Mucosa of rectum (tissue), 2 donors: ENCODE results near the gene IRF8.
A peak's percentile ranks its signal among the peaks of the same experiment; 100 is the strongest.

Experiments
- H3K27ac ChIP-seq, 2 donors: one replicate each; pipeline ENCODE4 v1.7.0; 2013; ENCODE audit warnings: inconsistent platforms in 2 of 2, low read depth in 2 of 2, low read length in 2 of 2
- H3K27me3 ChIP-seq, 2 donors: one replicate each; pipeline ENCODE4 v1.7.0; 2013; ENCODE audit warnings: low read length in 2 of 2; ENCODE audit not compliant: control insufficient read depth in 2 of 2, insufficient read depth in 2 of 2
- H3K36me3 ChIP-seq, 2 donors: one replicate each; pipeline ENCODE4 v1.7.0; 2013; ENCODE audit warnings: low read length in 2 of 2; ENCODE audit not compliant: control insufficient read depth in 2 of 2, insufficient read depth in 2 of 2
- H3K4me1 ChIP-seq, 2 donors: one replicate each; pipeline ENCODE4 v1.7.0; 2013; ENCODE audit warnings: low read length in 2 of 2, mild to moderate bottlenecking in 1 of 2; ENCODE audit not compliant: control insufficient read depth in 2 of 2, insufficient read depth in 2 of 2
- H3K4me3 ChIP-seq, 2 donors: one replicate each; pipeline ENCODE4 v1.7.0; 2013; ENCODE audit warnings: low read length in 2 of 2
- H3K9ac ChIP-seq, 2 donors: one replicate each; pipeline ENCODE4 v1.7.0; 2013; ENCODE audit warnings: low read length in 2 of 2, low read depth in 1 of 2, mild to moderate bottlenecking in 1 of 2
- H3K9me3 ChIP-seq, 2 donors: one replicate each; pipeline ENCODE4 v1.7.0; 2013; ENCODE audit warnings: low read length in 2 of 2; ENCODE audit not compliant: control insufficient read depth in 2 of 2
- donor health status: healthy.
- donor health status: Normal muscosa, but diverticular disease.

IRF8 gene

DNA sequence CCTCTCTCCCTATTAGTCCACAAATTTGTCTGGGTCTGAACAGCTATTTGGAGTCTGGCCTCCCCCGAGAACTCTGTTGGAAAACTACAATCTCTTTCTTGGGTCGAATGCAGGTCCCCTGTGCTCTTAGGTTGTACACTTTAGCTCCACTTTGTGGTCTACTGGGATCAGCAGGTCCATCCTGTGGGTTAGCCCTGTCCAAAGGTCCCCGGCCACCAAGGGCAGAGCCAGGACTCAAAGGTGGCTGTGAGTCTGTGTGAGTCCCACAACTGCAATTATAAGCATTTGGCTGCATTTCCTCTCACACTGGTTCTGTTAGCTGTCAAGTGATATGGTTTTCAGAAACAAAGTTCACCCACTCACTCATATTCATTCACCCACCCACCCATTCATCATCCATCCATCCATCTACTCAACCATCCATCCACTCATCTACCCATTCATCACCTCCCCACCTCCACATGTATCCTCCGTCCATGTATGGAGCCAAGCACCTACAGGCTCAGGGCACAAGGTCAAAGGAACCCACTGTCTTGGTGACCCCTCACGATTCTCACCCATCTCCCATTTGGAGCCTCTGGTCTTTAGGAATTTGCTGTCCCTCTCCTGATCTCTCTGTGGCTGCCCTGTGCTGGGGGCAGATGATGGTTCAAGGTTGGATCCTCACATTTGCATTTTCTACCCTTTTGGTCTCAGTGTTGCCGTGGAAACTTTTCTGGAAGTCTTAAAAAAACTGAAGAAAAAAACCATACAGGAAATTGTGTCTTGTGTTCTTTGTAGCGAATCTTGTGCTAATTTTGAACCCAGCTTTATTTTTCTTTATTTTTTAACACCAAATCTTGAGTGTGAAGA lies 45.8 kb downstream of the IRF8 start:
- Histone ChIP-seq H3K36me3 (no peaks in the 10 kb centered on the region), H3K9me3 (no peaks in the 10 kb centered on the region), H3K4me3 (peak overlapping the region in 1 of 2 donors; percentile 15), H3K9ac (no peak overlapping the region), H3K27me3 (no peaks in the 10 kb centered on the region), H3K27ac (peak overlapping the region in 1 of 2 donors; percentile 32), H3K4me1 (peaks cover 4 to 6% of the 10 kb centered on the region in 2 donors)

GRCh38 chr16:85945424-85945751 lies 46.4 kb downstream of the IRF8 start:
- peak overlapping the region in 1 of 2 donors; percentile 32 for H3K27ac ChIP-seq
- H3K4me1 ChIP-seq, result peaks cover 0 to 4% of the 10 kb centered on the region in 2 donors
- no peak overlapping the region for H3K9ac ChIP-seq
- peak overlapping the region in 1 of 2 donors; percentile 7 for H3K4me3 ChIP-seq
- H3K27me3 ChIP-seq, result no peaks in the 10 kb centered on the region
- no peaks in the 10 kb centered on the region for H3K36me3 ChIP-seq
- H3K9me3 ChIP-seq, result no peaks in the 10 kb centered on the region

- Histone ChIP-seq H3K27ac (peak overlapping the region in 1 of 2 donors; percentile 16), H3K4me3 (no peak overlapping the region), H3K9me3 (no peaks in the 10 kb centered on the region), H3K4me1 (peaks cover 0 to 4% of the 10 kb centered on the region in 2 donors), H3K36me3 (no peaks in the 10 kb centered on the region), H3K27me3 (no peaks in the 10 kb centered on the region), H3K9ac (no peak overlapping the region)
These were observed 47.7 kb downstream of the IRF8 start for GRCh38 chr16:85946541-85947124.

- H3K9ac ChIP-seq, result peak overlapping the region in 1 of 2 donors; percentile 14
- H3K27ac ChIP-seq, result peak overlapping the region in 1 of 2 donors; percentile 43
- no peaks in the 10 kb centered on the region for H3K9me3 ChIP-seq
- no peaks in the 10 kb centered on the region for H3K36me3 ChIP-seq
- H3K4me1 ChIP-seq, result peaks cover 0 to 4% of the 10 kb centered on the region in 2 donors
- H3K27me3 ChIP-seq, result no peaks in the 10 kb centered on the region
- H3K4me3 ChIP-seq, result peak overlapping the region; percentile 11 to 61
These were observed 48.5 kb downstream of the IRF8 start for GRCh38 chr16:85947230-85948137.

- Histone ChIP-seq H3K4me3 (peak overlapping the region; percentile 11 to 61), H3K27me3 (no peaks in the 10 kb centered on the region), H3K9me3 (no peaks in the 10 kb centered on the region), H3K36me3 (no peaks in the 10 kb centered on the region), H3K9ac (no peak overlapping the region), H3K4me1 (peaks cover 0 to 4% of the 10 kb centered on the region in 2 donors), H3K27ac (peak overlapping the region in 1 of 2 donors; percentile 43)
These were observed 49.2 kb downstream of the IRF8 start for GRCh38 chr16:85948138-85948509.

- no peak overlapping the region for H3K9ac ChIP-seq
- peaks cover 0 to 4% of the 10 kb centered on the region in 2 donors for H3K4me1 ChIP-seq
- H3K9me3 ChIP-seq, result no peaks in the 10 kb centered on the region
- H3K27ac ChIP-seq, result no peak overlapping the region
- no peak overlapping the region for H3K4me3 ChIP-seq
- no peaks in the 10 kb centered on the region for H3K36me3 ChIP-seq
- no peaks in the 10 kb centered on the region for H3K27me3 ChIP-seq
These were observed 49.8 kb downstream of the IRF8 start for GRCh38 chr16:85948616-85949265.

GRCh38 chr16:85950136-85950918 lies 51.4 kb downstream of the IRF8 start:
- Histone ChIP-seq H3K27me3 (no peaks in the 10 kb centered on the region), H3K9me3 (no peaks in the 10 kb centered on the region), H3K36me3 (no peaks in the 10 kb centered on the region), H3K9ac (no peak overlapping the region), H3K27ac (no peak overlapping the region), H3K4me1 (peaks cover 0 to 4% of the 10 kb centered on the region in 2 donors), H3K4me3 (no peak overlapping the region)

DNA sequence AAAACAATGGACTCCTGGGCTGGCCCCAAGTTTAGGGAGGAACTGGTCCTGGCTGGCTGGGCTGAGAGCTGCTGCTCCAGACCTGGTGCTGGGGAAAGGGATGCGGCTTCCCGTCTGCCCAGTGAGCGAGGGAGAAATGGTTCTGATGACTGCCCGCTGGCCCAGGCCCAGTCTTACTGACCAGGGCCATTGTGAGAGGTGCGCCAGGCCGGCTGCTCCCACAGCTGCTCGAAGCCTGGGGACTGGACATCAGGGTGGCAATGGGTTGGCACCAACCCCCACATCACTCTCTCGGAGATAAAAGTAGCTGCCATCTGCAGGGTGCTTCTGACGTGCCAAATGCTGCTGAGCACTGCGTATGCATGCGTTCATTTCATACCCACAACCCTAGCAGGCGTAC lies 53.2 kb downstream of the IRF8 start:
- H3K27ac ChIP-seq, result no peak overlapping the region
- peaks cover 0 to 4% of the 10 kb centered on the region in 2 donors for H3K4me1 ChIP-seq
- peaks cover 0 to 2% of the 10 kb centered on the region in 2 donors for H3K27me3 ChIP-seq

GRCh38 chr16:85952811-85953210 lies 53.8 kb downstream of the IRF8 start:
- Histone ChIP-seq H3K27ac (no peak overlapping the region), H3K4me1 (peaks cover 0 to 4% of the 10 kb centered on the region in 2 donors)

More for the DNA sequence above, 53.2 kb downstream of the IRF8 start:
- H3K36me3 ChIP-seq, result no peaks in the 10 kb centered on the region
- H3K9me3 ChIP-seq, result no peaks in the 10 kb centered on the region
- H3K4me3 ChIP-seq, result no peak overlapping the region
- no peak overlapping the region for H3K9ac ChIP-seq

More at GRCh38 chr16:85952811-85953210, 53.8 kb downstream of the IRF8 start:
- H3K27me3 ChIP-seq, result peaks cover 0 to 2% of the 10 kb centered on the region in 2 donors
- no peak overlapping the region for H3K4me3 ChIP-seq
- H3K9ac ChIP-seq, result no peak overlapping the region
- no peaks in the 10 kb centered on the region for H3K9me3 ChIP-seq
- H3K36me3 ChIP-seq, result no peaks in the 10 kb centered on the region
